CD4-positive, alpha-beta memory T cell (primary cell): ENCODE results near the gene CDKAL1. TPM values are rescaled to one million over a fixed set of nuclear protein-coding genes. Genes with fewer than 3 reads are reported as not detected.

Experiments
- CTCF ChIA-PET: fragments of 350-600 bp; sonication (Branson Sonifier 250); formaldehyde crosslinking; loops from one replicate; lab custom pipeline; 2021; ENCODE audit warnings: inconsistent platforms; ENCODE audit not compliant: partially characterized antibody; lab: Charles Lee
- POLR2A ChIA-PET: fragments of 350-600 bp; sonication (Branson Sonifier 250); formaldehyde crosslinking; loops from one replicate; lab custom pipeline; 2021; ENCODE audit not compliant: partially characterized antibody; lab: Charles Lee
- DNase-seq, 5 donors: peaks; one replicate each; pipeline versions ENCODE4 v3.0.0 to v3.0.0-alpha.2; 2020 to 2022; ENCODE audit warnings: mixed read lengths in 1 of 5
- H3K27ac ChIP-seq: one replicate; pipeline ENCODE4 v1.7.0; 2013; ENCODE audit warnings: low read depth, low read length
- H3K27me3 ChIP-seq: 2 replicates; pipeline ENCODE4 v1.7.0; 2013; ENCODE audit warnings: mild to moderate bottlenecking, low read length, moderate library complexity; ENCODE audit not compliant: insufficient read depth
- H3K36me3 ChIP-seq: 2 replicates; pipeline ENCODE4 v1.7.0; 2013; ENCODE audit warnings: mild to moderate bottlenecking, low read length, moderate library complexity; ENCODE audit not compliant: insufficient read depth
- H3K4me1 ChIP-seq: 2 replicates; pipeline ENCODE4 v1.7.0; 2013; ENCODE audit warnings: mild to moderate bottlenecking, low read length, moderate library complexity; ENCODE audit not compliant: insufficient read depth
- H3K4me3 ChIP-seq, 2 donors: one replicate each; pipeline ENCODE4 v1.7.0; 2013; ENCODE audit warnings: low read length in 2 of 2, mild to moderate bottlenecking in 1 of 2
- H3K9me3 ChIP-seq, 2 donors: one replicate each; pipeline ENCODE4 v1.7.0; 2013; ENCODE audit warnings: low read length in 2 of 2, control low read depth in 1 of 2; ENCODE audit not compliant: control insufficient read depth in 1 of 2
- H3K27ac Mint-ChIP-seq, 7 donors: one replicate each; pipeline ENCODE4 v1.8.0; 2020 to 2021; ENCODE audit warnings: mixed read lengths in 7 of 7, mild to moderate bottlenecking in 6 of 7, inconsistent platforms in 3 of 7, moderate library complexity in 3 of 7
- H3K27me3 Mint-ChIP-seq, 2 donors: one replicate each; pipeline ENCODE4 v1.8.0; 2020 to 2021; ENCODE audit warnings: mixed read lengths in 2 of 2
- H3K36me3 Mint-ChIP-seq, 2 donors: one replicate each; pipeline ENCODE4 v1.8.0; 2020 to 2021; ENCODE audit warnings: mixed read lengths in 2 of 2, inconsistent platforms in 1 of 2, mild to moderate bottlenecking in 1 of 2
- H3K4me1 Mint-ChIP-seq, 4 donors: one replicate each; pipeline ENCODE4 v1.8.0; 2020 to 2021; ENCODE audit warnings: mixed read lengths in 4 of 4, mild to moderate bottlenecking in 1 of 4
- H3K4me3 Mint-ChIP-seq, 8 donors: one replicate each; pipeline ENCODE4 v1.8.0; 2020 to 2021; ENCODE audit warnings: mixed read lengths in 8 of 8, mild to moderate bottlenecking in 7 of 8, moderate library complexity in 6 of 8, inconsistent platforms in 3 of 8
- H3K9me3 Mint-ChIP-seq, 8 donors: one replicate each; pipeline ENCODE4 v1.8.0; 2020 to 2021; ENCODE audit warnings: mixed read lengths in 8 of 8, mild to moderate bottlenecking in 5 of 8, inconsistent platforms in 3 of 8, moderate library complexity in 1 of 8
- intact Hi-C: fragments of 100-400 bp; cut with micrococcal nuclease; formaldehyde crosslinking; loops from one replicate; pipeline ENCODE4 v1.15.1; 2023
- polyA plus RNA-seq, 2 donors: library from polyadenylated mRNA; unstranded; fragments of 300-500 nt; fragmentation: Illumina TruSeq; gene quantifications; one replicate each; pipeline ENCODE4 v1.2.3, GENCODE V29; 2021
- total RNA-seq, 2 experiments: library from RNA; stranded (reverse); gene quantifications; one replicate each; pipeline ENCODE4 v1.2.3, GENCODE V29; 2021

The CDKAL1 gene
- total and polyA plus RNA-seq, 4 experiments from 2014 or later = 22.3 to 41.8 (median 26.8) TPM

GRCh38 chr6:20670750-20671149 is 136.5 kb downstream of the CDKAL1 start:
- no peaks in the 10 kb centered on the region for H3K9me3 ChIP-seq
- no peaks in the 10 kb centered on the region for H3K4me1 ChIP-seq
- intact Hi-C loops = no loop called here
- Mint-ChIP-seq H3K36me3 (peaks cover 10 to 20% of the 10 kb centered on the region in 2 donors), H3K27ac (no peak overlapping the region), H3K4me1 (peaks cover 7 to 16% (median 14%) of the 10 kb centered on the region in 4 donors), H3K9me3 (no peaks in the 10 kb centered on the region), H3K4me3 (no peak overlapping the region), H3K27me3 (no peaks in the 10 kb centered on the region)
- no peaks in the 10 kb centered on the region for H3K27me3 ChIP-seq
- no peak overlapping the region for H3K27ac ChIP-seq
- no peak for DNase-seq
- H3K4me3 ChIP-seq = no peak overlapping the region
- CTCF ChIA-PET = no interaction called here
- POLR2A ChIA-PET = no interaction called here
- H3K36me3 ChIP-seq = no peaks in the 10 kb centered on the region

GRCh38 chr6:20672038-20672437 is 137.8 kb downstream of the CDKAL1 start:
- no peak for DNase-seq
- Histone ChIP-seq H3K9me3 (no peaks in the 10 kb centered on the region), H3K36me3 (no peaks in the 10 kb centered on the region), H3K4me1 (no peaks in the 10 kb centered on the region), H3K27me3 (no peaks in the 10 kb centered on the region), H3K27ac (no peak overlapping the region), H3K4me3 (no peak overlapping the region)
- Mint-ChIP-seq H3K4me3 (no peak overlapping the region), H3K9me3 (no peaks in the 10 kb centered on the region), H3K4me1 (peaks cover 7 to 15% (median 13%) of the 10 kb centered on the region in 4 donors), H3K27ac (no peak overlapping the region), H3K27me3 (no peaks in the 10 kb centered on the region), H3K36me3 (peaks cover 10 to 20% of the 10 kb centered on the region in 2 donors)
- ChIA-PET CTCF (no interaction called here), POLR2A (no interaction called here)
- intact Hi-C loops = no loop called here

- ChIA-PET POLR2A (no interaction called here), CTCF (no interaction called here)
- Mint-ChIP-seq H3K4me3 (peak overlapping the region in 1 of 8 donors; percentile 48), H3K4me1 (peaks cover 12 to 18% (median 15%) of the 10 kb centered on the region in 4 donors), H3K9me3 (no peaks in the 10 kb centered on the region), H3K36me3 (peaks cover 9 to 19% of the 10 kb centered on the region in 2 donors), H3K27ac (no peak overlapping the region), H3K27me3 (no peaks in the 10 kb centered on the region)
- Histone ChIP-seq H3K4me3 (no peak overlapping the region), H3K9me3 (no peaks in the 10 kb centered on the region), H3K36me3 (no peaks in the 10 kb centered on the region), H3K27ac (no peak overlapping the region), H3K4me1 (no peaks in the 10 kb centered on the region), H3K27me3 (no peaks in the 10 kb centered on the region)
- intact Hi-C loops = no loop called here
- no peak for DNase-seq
Observed at GRCh38 chr6:20673458-20673857, 139.2 kb downstream of the CDKAL1 start.

- Histone ChIP-seq H3K4me3 (no peak overlapping the region), H3K4me1 (no peaks in the 10 kb centered on the region), H3K27ac (no peak overlapping the region), H3K36me3 (no peaks in the 10 kb centered on the region), H3K27me3 (no peaks in the 10 kb centered on the region), H3K9me3 (no peaks in the 10 kb centered on the region)
- Mint-ChIP-seq H3K27me3 (no peaks in the 10 kb centered on the region), H3K4me3 (no peak overlapping the region), H3K27ac (no peak overlapping the region), H3K36me3 (peaks cover 6 to 23% of the 10 kb centered on the region in 2 donors), H3K9me3 (peaks cover 0 to 1% (median 0%) of the 10 kb centered on the region in 8 donors), H3K4me1 (peaks cover 1 to 14% (median 11%) of the 10 kb centered on the region in 4 donors)
- intact Hi-C loops = no loop called here
- ChIA-PET CTCF (no interaction called here), POLR2A (no interaction called here)
- no peak for DNase-seq
Observed at GRCh38 chr6:20674664-20675063, 140.4 kb downstream of the CDKAL1 start.

- ChIA-PET POLR2A (no interaction called here), CTCF (no interaction called here)
- no peak overlapping the region for H3K4me3 Mint-ChIP-seq
- no peaks in the 10 kb centered on the region for H3K27me3 Mint-ChIP-seq
- peaks cover 14 to 28% (median 23%) of the 10 kb centered on the region in 4 donors for H3K4me1 Mint-ChIP-seq
- DNase-seq = no peak
- no peak overlapping the region for H3K27ac Mint-ChIP-seq
- Histone ChIP-seq H3K9me3 (no peaks in the 10 kb centered on the region), H3K4me1 (no peaks in the 10 kb centered on the region), H3K27me3 (no peaks in the 10 kb centered on the region), H3K27ac (no peak overlapping the region), H3K4me3 (no peak overlapping the region), H3K36me3 (no peaks in the 10 kb centered on the region)
- H3K36me3 Mint-ChIP-seq = peaks cover 0 to 13% of the 10 kb centered on the region in 2 donors
- H3K9me3 Mint-ChIP-seq = peaks cover 0 to 4% (median 0%) of the 10 kb centered on the region in 8 donors
- intact Hi-C loops = no loop called here
Observed at GRCh38 chr6:20678831-20679352, 144.6 kb downstream of the CDKAL1 start.

- H3K27me3 ChIP-seq = no peaks in the 10 kb centered on the region
- Mint-ChIP-seq H3K27ac (no peak overlapping the region), H3K27me3 (no peaks in the 10 kb centered on the region), H3K4me1 (peaks cover 25 to 37% (median 28%) of the 10 kb centered on the region in 4 donors), H3K9me3 (peaks cover 0 to 4% (median 0%) of the 10 kb centered on the region in 8 donors), H3K36me3 (peaks cover 3 to 7% of the 10 kb centered on the region in 2 donors), H3K4me3 (no peak overlapping the region)
- H3K4me3 ChIP-seq = no peak overlapping the region
- ChIA-PET POLR2A (no interaction called here), CTCF (no interaction called here)
- no peak for DNase-seq
- H3K27ac ChIP-seq = no peak overlapping the region
- intact Hi-C loops = no loop called here
- no peaks in the 10 kb centered on the region for H3K9me3 ChIP-seq
- no peaks in the 10 kb centered on the region for H3K4me1 ChIP-seq
- no peaks in the 10 kb centered on the region for H3K36me3 ChIP-seq
Observed at GRCh38 chr6:20680697-20681165, 146.5 kb downstream of the CDKAL1 start.

- Histone ChIP-seq H3K27me3 (no peaks in the 10 kb centered on the region), H3K4me3 (no peak overlapping the region), H3K9me3 (no peaks in the 10 kb centered on the region), H3K4me1 (no peaks in the 10 kb centered on the region), H3K36me3 (no peaks in the 10 kb centered on the region), H3K27ac (no peak overlapping the region)
- Mint-ChIP-seq H3K4me3 (no peak overlapping the region), H3K4me1 (peaks cover 25 to 37% (median 29%) of the 10 kb centered on the region in 4 donors), H3K27ac (peak overlapping the region in 2 of 7 donors; percentile 18 to 73), H3K9me3 (peaks cover 0 to 4% (median 0%) of the 10 kb centered on the region in 8 donors), H3K36me3 (peaks cover 3 to 7% of the 10 kb centered on the region in 2 donors), H3K27me3 (no peaks in the 10 kb centered on the region)
- DNase-seq = no peak
- POLR2A ChIA-PET = no interaction called here
- intact Hi-C loops = no loop called here
- CTCF ChIA-PET = interaction anchor here (1.2 kb wide), 1 partner anchor 118 kb away, joined by 3 read pairs; no protein-coding TSS in a partner anchor
Observed at GRCh38 chr6:20681243-20681684, 147.0 kb downstream of the CDKAL1 start.
